Natural killer cell (primary cell): ENCODE results near the gene CBY1. TPM values are rescaled to one million over a fixed set of nuclear protein-coding genes. Genes with fewer than 3 reads are reported as not detected.
A peak's percentile ranks its signal among the peaks of the same experiment; 100 is the strongest.

ENCODE experiments used
- ATAC-seq, 3 donors: fragments of 150-1000 bp in 2 of 3; fragments of 200-7000 bp in 1 of 3; cut with Tn5 transposase; 1 replicate in 1 of 3; 2 replicates in 2 of 3; pipeline ENCODE4 v1.10.0; 2021; ENCODE audit warnings: mild to moderate bottlenecking in 2 of 3, moderate library complexity in 2 of 3
- DNase-seq, 2 donors: peaks; one replicate each; pipeline versions ENCODE4 v3.0.0 to v3.0.0-alpha.2; 2013 to 2021; ENCODE audit warnings: mixed read lengths in 1 of 2
- H3K27ac ChIP-seq: one replicate; pipeline ENCODE4 v1.5.1; 2013; ENCODE audit warnings: mild to moderate bottlenecking, low read length
- H3K27me3 ChIP-seq: one replicate; pipeline ENCODE4 v1.6.1; 2013; ENCODE audit warnings: low read length; ENCODE audit not compliant: control insufficient read depth, insufficient read depth
- H3K36me3 ChIP-seq: one replicate; pipeline ENCODE4 v1.6.1; 2013; ENCODE audit warnings: low read length; ENCODE audit not compliant: control insufficient read depth, insufficient read depth
- H3K4me1 ChIP-seq: one replicate; pipeline ENCODE4 v1.6.1; 2013; ENCODE audit warnings: low read length; ENCODE audit not compliant: control insufficient read depth, insufficient read depth
- H3K4me3 ChIP-seq: one replicate; pipeline ENCODE4 v1.5.1; 2013; ENCODE audit warnings: low read length
- H3K9me3 ChIP-seq: one replicate; pipeline ENCODE4 v1.6.1; 2013; ENCODE audit warnings: low read length; ENCODE audit not compliant: control insufficient read depth, insufficient read depth
- H3K27ac Mint-ChIP-seq, 2 donors: one replicate each; pipeline ENCODE4 v1.8.0; 2022; ENCODE audit warnings: mild to moderate bottlenecking in 2 of 2, mixed read lengths in 2 of 2, moderate library complexity in 1 of 2
- H3K27me3 Mint-ChIP-seq, 2 donors: one replicate each; pipeline ENCODE4 v1.8.0; 2022; ENCODE audit warnings: low read depth in 2 of 2, mixed read lengths in 2 of 2
- H3K36me3 Mint-ChIP-seq: one replicate; pipeline ENCODE4 v1.8.0; 2022; ENCODE audit warnings: mixed read lengths
- H3K4me1 Mint-ChIP-seq, 2 donors: one replicate each; pipeline ENCODE4 v1.8.0; 2022; ENCODE audit warnings: mixed read lengths in 2 of 2
- H3K4me3 Mint-ChIP-seq: one replicate; pipeline ENCODE4 v1.8.0; 2022; ENCODE audit warnings: mild to moderate bottlenecking, moderate library complexity, mixed read lengths
- H3K9me3 Mint-ChIP-seq, 2 donors: one replicate each; pipeline ENCODE4 v1.8.0; 2022; ENCODE audit warnings: mixed read lengths in 2 of 2
- CTCF ChIP-seq: fragments of 200-600 bp; IDR thresholded peaks from one replicate; pipeline ENCODE4 v1.8.0; 2022; ENCODE audit warnings: antibody characterized with exemption
- WGBS: methylation state at CpG from one replicate; pipeline ENCODE4 v1.1.7; 2013; ENCODE audit warnings: missing lambda C conversion rate; ENCODE audit not compliant: insufficient coverage; 5-methylcytosine and 5-hydroxymethylcytosine counted together
- intact Hi-C: fragments of 100-400 bp; cut with micrococcal nuclease; formaldehyde crosslinking; loops from one replicate; pipeline ENCODE4 v1.14.2; 2022
- total RNA-seq, 4 donors: library from RNA; stranded (reverse); fragments of 120-200 nt in 1 of 4; gene quantifications; one replicate each; pipeline versions ENCODE4 v1.2.3 to v1.2.4, GENCODE V29; 2013 to 2022

Gene CBY1
- total RNA-seq, 3 donors from 2014 or later (not counting 1 experiment from before 2014, with no cell fraction given), result 8.2 to 10.9 (median 10.8) TPM

- TF ChIP-seq CTCF, result no peak
These were observed 751 bp upstream of the CBY1 start for GRCh38 chr22:38655519-38656255.

DNA sequence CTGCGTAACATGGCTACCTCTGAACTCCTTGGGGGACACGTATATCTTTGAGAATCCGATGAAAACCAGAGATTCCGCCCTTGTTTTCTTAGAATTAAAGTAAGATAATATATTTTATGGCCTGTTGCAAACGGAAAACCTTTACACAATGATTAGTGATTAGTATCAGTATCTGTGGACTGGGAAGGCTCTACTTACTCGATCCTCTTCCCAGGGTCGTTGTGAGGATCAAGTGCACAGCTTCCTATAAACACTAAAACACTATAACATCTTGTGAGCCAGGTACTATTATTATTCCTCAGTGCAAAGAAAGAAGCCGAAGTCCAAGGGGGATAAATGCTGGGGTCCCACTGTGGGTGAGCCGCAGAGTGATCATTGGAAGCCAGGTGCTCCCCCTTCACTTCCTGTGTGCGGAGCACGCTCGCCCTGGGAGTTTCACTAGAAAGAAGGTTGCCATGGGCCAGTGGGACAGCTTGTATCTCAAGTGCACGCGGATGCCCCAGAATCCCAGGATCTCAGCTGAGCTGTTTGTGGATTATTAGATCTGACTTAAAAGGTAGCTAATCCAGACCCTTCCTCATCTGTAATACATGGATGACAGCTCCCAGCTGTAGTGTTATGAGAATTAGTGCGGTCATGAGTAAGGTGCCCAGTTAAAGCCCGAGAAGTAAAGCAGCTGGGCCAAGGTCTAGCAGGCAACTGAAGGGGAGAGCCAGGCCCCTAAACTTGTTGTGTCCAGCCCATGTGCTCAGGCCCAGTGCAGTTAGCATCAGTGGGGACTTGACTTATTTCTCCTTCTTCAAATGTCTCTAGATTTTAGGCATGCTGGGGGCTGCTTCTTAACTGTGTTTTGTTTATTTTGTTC is 839 bp downstream of the CBY1 start:
- intact Hi-C loops, result loop anchor here (2.0 kb wide), 1 partner anchor 48 kb away; the partner anchor contains the start of gene GTPBP1

More at GRCh38 chr22:38655519-38656255, 751 bp upstream of the CBY1 start:
- peak overlapping the region; percentile 94 to 97 for H3K27ac Mint-ChIP-seq
- peak overlapping the region; percentile 94 for H3K4me3 Mint-ChIP-seq
- intact Hi-C loops, result loop anchor here (2.0 kb wide), 1 partner anchor 49 kb away; the partner anchor contains the start of gene GTPBP1
- Histone ChIP-seq H3K36me3 (no peaks in the 10 kb centered on the region), H3K4me3 (peak overlapping the region; percentile 61), H3K9me3 (no peaks in the 10 kb centered on the region), H3K4me1 (peaks cover 14% of the 10 kb centered on the region), H3K27me3 (no peaks in the 10 kb centered on the region), H3K27ac (peak overlapping the region; percentile 81)
- DNase-seq, result no peak
- H3K9me3 Mint-ChIP-seq, result no peaks in the 10 kb centered on the region
- no peaks in the 10 kb centered on the region for H3K36me3 Mint-ChIP-seq
- peaks cover 5 to 18% of the 10 kb centered on the region in 2 donors for H3K4me1 Mint-ChIP-seq
- 12% methylated on average over 22 of the region's 22 CpGs for WGBS
- H3K27me3 Mint-ChIP-seq, result peaks cover 0 to 2% of the 10 kb centered on the region in 2 donors
- no peak for ATAC-seq

GRCh38 chr22:38674888-38675287 is 18.4 kb downstream of the CBY1 start:
- 92% methylated on average over 5 of the region's 5 CpGs for WGBS
- peaks cover 0 to 4% of the 10 kb centered on the region in 2 donors for H3K4me1 Mint-ChIP-seq
- Histone ChIP-seq H3K4me1 (no peaks in the 10 kb centered on the region), H3K27ac (no peak overlapping the region), H3K4me3 (no peak overlapping the region), H3K27me3 (no peaks in the 10 kb centered on the region), H3K36me3 (peaks cover 12% of the 10 kb centered on the region), H3K9me3 (no peaks in the 10 kb centered on the region)
- no peaks in the 10 kb centered on the region for H3K9me3 Mint-ChIP-seq
- ATAC-seq (no peak), DNase-seq (no peak)
- no peak overlapping the region for H3K27ac Mint-ChIP-seq
- TF ChIP-seq CTCF, result no peak
- H3K27me3 Mint-ChIP-seq, result no peaks in the 10 kb centered on the region
- H3K36me3 Mint-ChIP-seq, result peaks cover 7% of the 10 kb centered on the region
- intact Hi-C loops, result no loop called here
- no peak overlapping the region for H3K4me3 Mint-ChIP-seq

More for the DNA sequence above, 839 bp downstream of the CBY1 start:
- peaks cover 14% of the 10 kb centered on the region for H3K4me1 ChIP-seq
- no peaks in the 10 kb centered on the region for H3K27me3 ChIP-seq
- Mint-ChIP-seq H3K9me3 (no peaks in the 10 kb centered on the region), H3K4me3 (peak overlapping the region; percentile 94), H3K27ac (peak overlapping the region; percentile 94 to 97), H3K36me3 (no peaks in the 10 kb centered on the region), H3K4me1 (peaks cover 5 to 18% of the 10 kb centered on the region in 2 donors), H3K27me3 (no peaks in the 10 kb centered on the region)
- H3K4me3 ChIP-seq, result peak overlapping the region; percentile 61
- DNase-seq, result peak in 1 of 2 donors; percentile 64
- ATAC-seq, result peak in 1 of 3 donors; percentile 9
- peak overlapping the region; percentile 81 for H3K27ac ChIP-seq
- TF ChIP-seq CTCF, result no peak
- H3K36me3 ChIP-seq, result peaks cover 2% of the 10 kb centered on the region
- WGBS, result 17% methylated on average over 13 of the region's 16 CpGs
- H3K9me3 ChIP-seq, result no peaks in the 10 kb centered on the region
